SW480 (cell line): Measurements from ENCODE around the gene HPGDS.
"Not testable (repeated sequence)": the region's sequence is repeated elsewhere in the genome, so short reads cannot be mapped to it uniquely, and the experiment has no call there.

ENCODE experiments used
- DNase-seq: peaks from one replicate; pipeline ENCODE4 v3.0.0-alpha.2; 2016; ENCODE audit warnings: low spot score

HPGDS gene

GRCh38 chr4:94342694-94343093 lies at the start of gene HPGDS:
HPGDS (minus strand) TSS chr4:94342836; CDS start chr4:94334629, 8,207 bp downstream.
- DNase-seq: no peak

- peak; percentile 6 for DNase-seq
Observed at GRCh38 chr4:94390804-94391410, 48.3 kb upstream of the HPGDS start.

GRCh38 chr4:94389595-94390267 lies 47.1 kb upstream of the HPGDS start:
- DNase-seq: no peak

GRCh38 chr4:94387965-94388364 lies 45.3 kb upstream of the HPGDS start:
- not testable (repeated sequence) for DNase-seq

GRCh38 chr4:94385452-94385851 lies 42.8 kb upstream of the HPGDS start:
- DNase-seq: not testable (repeated sequence)

GRCh38 chr4:94382891-94383290 lies 40.3 kb upstream of the HPGDS start:
- not testable (repeated sequence) for DNase-seq

- no peak for DNase-seq
Observed at GRCh38 chr4:94378047-94378446, 35.4 kb upstream of the HPGDS start.

GRCh38 chr4:94377294-94377693 lies 34.7 kb upstream of the HPGDS start:
- no peak for DNase-seq

- no peak for DNase-seq
Observed at GRCh38 chr4:94375364-94375763, 32.7 kb upstream of the HPGDS start.

- DNase-seq: no peak
Observed at GRCh38 chr4:94373752-94374151, 31.1 kb upstream of the HPGDS start.

- no peak for DNase-seq
Observed at GRCh38 chr4:94372991-94373390, 30.4 kb upstream of the HPGDS start.

- no peak for DNase-seq
Observed at GRCh38 chr4:94372228-94372978, 29.8 kb upstream of the HPGDS start.

- DNase-seq: no peak
Observed at GRCh38 chr4:94371290-94371689, 28.7 kb upstream of the HPGDS start.

GRCh38 chr4:94370533-94371254 lies 28.1 kb upstream of the HPGDS start:
- DNase-seq: no peak

GRCh38 chr4:94369046-94369445 lies 26.4 kb upstream of the HPGDS start:
- DNase-seq: no peak

- no peak for DNase-seq
Observed at GRCh38 chr4:94368459-94368858, 25.8 kb upstream of the HPGDS start.

GRCh38 chr4:94365304-94365703 lies 22.7 kb upstream of the HPGDS start:
- no peak for DNase-seq

- DNase-seq: no peak
Observed at GRCh38 chr4:94364527-94364926, 21.9 kb upstream of the HPGDS start.

- DNase-seq: no peak
Observed at GRCh38 chr4:94363136-94363655, 20.6 kb upstream of the HPGDS start.

- DNase-seq: no peak
Observed at GRCh38 chr4:94359838-94360237, 17.2 kb upstream of the HPGDS start.

GRCh38 chr4:94359221-94359620 lies 16.6 kb upstream of the HPGDS start:
- DNase-seq: no peak

GRCh38 chr4:94358101-94358500 lies 15.5 kb upstream of the HPGDS start:
- no peak for DNase-seq
